Daoy (cell line): Measurements from ENCODE around the gene BFSP1. TPM values are rescaled to one million over a fixed set of nuclear protein-coding genes. Genes with fewer than 3 reads are reported as not detected.

Source experiments
- DNase-seq: peaks from one replicate; pipeline ENCODE4 v3.0.0-alpha.2; 2015; ENCODE audit warnings: low read depth
- total RNA-seq: library from RNA; depleted of rRNA; stranded (reverse); fragments of >200 nt; shearing (Covaris generic); gene quantifications from 2 replicates; pipeline ENCODE4 v1.2.3, GENCODE V29; 2014

BFSP1 gene
- total RNA-seq, 1 experiment from 2014 or later: 4.2 TPM

GRCh38 chr20:17558154-17558940 is 27.2 kb upstream of the BFSP1 start:
- DNase-seq: peak; percentile 92

- DNase-seq: peak; percentile 76
Observed at GRCh38 chr20:17557675-17558006, 26.5 kb upstream of the BFSP1 start.

- peak; percentile 65 for DNase-seq
Observed at GRCh38 chr20:17556837-17557674, 25.9 kb upstream of the BFSP1 start.

- no peak for DNase-seq
Observed at GRCh38 chr20:17555106-17555505, 23.9 kb upstream of the BFSP1 start.

GRCh38 chr20:17549131-17549530 is 18.0 kb upstream of the BFSP1 start:
- DNase-seq: no peak

- no peak for DNase-seq
Observed at GRCh38 chr20:17545127-17545526, 13.9 kb upstream of the BFSP1 start.

GRCh38 chr20:17543531-17544131 is 12.5 kb upstream of the BFSP1 start:
- no peak for DNase-seq

GRCh38 chr20:17542993-17543412 is 11.8 kb upstream of the BFSP1 start:
- peak; percentile 74 for DNase-seq

GRCh38 chr20:17542481-17542880 is 11.3 kb upstream of the BFSP1 start:
- DNase-seq: no peak

- DNase-seq: peak; percentile 85
Observed at GRCh38 chr20:17541996-17542395, 10.8 kb upstream of the BFSP1 start.

GRCh38 chr20:17541596-17541995 is 10.4 kb upstream of the BFSP1 start:
- peak; percentile 12 for DNase-seq

GRCh38 chr20:17538517-17539170 is 7.5 kb upstream of the BFSP1 start:
- DNase-seq: peak; percentile 61

GRCh38 chr20:17537959-17538358 is 6.8 kb upstream of the BFSP1 start:
- DNase-seq: no peak

GRCh38 chr20:17536944-17537444 is 5.8 kb upstream of the BFSP1 start:
- peak; percentile 74 for DNase-seq

- no peak for DNase-seq
Observed at GRCh38 chr20:17534077-17534476, 2.9 kb upstream of the BFSP1 start.

- peak; percentile 69 for DNase-seq
Observed at GRCh38 chr20:17533396-17533795, 2.2 kb upstream of the BFSP1 start.

- DNase-seq: no peak
Observed at GRCh38 chr20:17531665-17532025, 466 bp upstream of the BFSP1 start.

GRCh38 chr20:17530153-17530552 is 1.0 kb downstream of the BFSP1 start:
- no peak for DNase-seq

GRCh38 chr20:17529586-17529985 is 1.6 kb downstream of the BFSP1 start:
- no peak for DNase-seq

GRCh38 chr20:17525650-17526049 is 5.5 kb downstream of the BFSP1 start:
- DNase-seq: peak; percentile 51

GRCh38 chr20:17525132-17525531 is 6.0 kb downstream of the BFSP1 start:
- DNase-seq: no peak

- DNase-seq: no peak
Observed at GRCh38 chr20:17524560-17524959, 6.6 kb downstream of the BFSP1 start.
